HEK293 (cell line): Measurements from ENCODE around the gene ZNF540.

Experiments used
- BCL6B ChIP-seq: fragments of 450-650 bp; formaldehyde crosslinking; IDR thresholded peaks from 2 replicates; pipeline ENCODE4 v1.5.1; 2017; ENCODE audit warnings: missing biosample characterization, missing genetic modification characterization
- HOXD13 ChIP-seq: sonication (generic); formaldehyde crosslinking; IDR thresholded peaks from 2 replicates; pipeline ENCODE4 v1.8.0; 2022; ENCODE audit warnings: missing genetic modification reagents, borderline replicate concordance
- MYNN ChIP-seq: fragments of 450-650 bp; formaldehyde crosslinking; IDR thresholded peaks from 2 replicates; pipeline ENCODE4 v1.5.1; 2016; ENCODE audit warnings: missing biosample characterization, missing genetic modification characterization, borderline replicate concordance
- REPIN1 ChIP-seq: fragments of 450-650 bp; formaldehyde crosslinking; IDR thresholded peaks from 2 replicates; pipeline ENCODE4 v1.5.1; 2017; ENCODE audit warnings: missing biosample characterization, missing genetic modification characterization, low read depth
- ZBTB20 ChIP-seq: fragments of 450-650 bp; formaldehyde crosslinking; IDR thresholded peaks from 2 replicates; pipeline ENCODE4 v1.5.1; 2016; ENCODE audit warnings: missing biosample characterization, missing genetic modification characterization
- ZBTB44 ChIP-seq: fragments of 450-650 bp; IDR thresholded peaks from 2 replicates; pipeline ENCODE4 v1.5.1; 2018; ENCODE audit warnings: missing biosample characterization, mild to moderate bottlenecking, missing genetic modification characterization
- ZIC2 ChIP-seq: fragments of 450-650 bp; formaldehyde crosslinking; IDR thresholded peaks from 2 replicates; pipeline ENCODE4 v1.5.1; 2016; ENCODE audit warnings: missing biosample characterization, missing genetic modification characterization
- ZNF174 ChIP-seq: fragments of 450-650 bp; formaldehyde crosslinking; IDR thresholded peaks from 2 replicates; pipeline ENCODE4 v1.5.0; 2017; ENCODE audit warnings: missing biosample characterization, mild to moderate bottlenecking, missing genetic modification characterization
- ZNF18 ChIP-seq: fragments of 450-650 bp; formaldehyde crosslinking; IDR thresholded peaks from 2 replicates; pipeline ENCODE4 v1.5.1; 2016; ENCODE audit warnings: missing biosample characterization, missing genetic modification characterization
- ZNF239 ChIP-seq: fragments of 450-650 bp; formaldehyde crosslinking; IDR thresholded peaks from 2 replicates; pipeline ENCODE4 v1.5.1; 2016; ENCODE audit warnings: missing biosample characterization, missing genetic modification characterization
- ZNF324 ChIP-seq: fragments of 450-650 bp; formaldehyde crosslinking; IDR thresholded peaks from 2 replicates; pipeline ENCODE4 v1.5.1; 2016; ENCODE audit warnings: missing biosample characterization, missing genetic modification characterization
- ZNF423 ChIP-seq: fragments of 450-650 bp; formaldehyde crosslinking; IDR thresholded peaks from 2 replicates; pipeline ENCODE4 v1.5.1; 2016; ENCODE audit warnings: missing biosample characterization, missing genetic modification characterization
- ZNF426 ChIP-seq: fragments of 450-650 bp; formaldehyde crosslinking; IDR thresholded peaks from 2 replicates; pipeline ENCODE4 v1.5.1; 2017; ENCODE audit warnings: missing biosample characterization, missing genetic modification characterization, mild to moderate bottlenecking, inconsistent platforms, moderate library complexity
- ZNF48 ChIP-seq: fragments of 450-650 bp; formaldehyde crosslinking; IDR thresholded peaks from 2 replicates; pipeline ENCODE4 v1.5.1; 2016; ENCODE audit warnings: missing biosample characterization, missing genetic modification characterization
- ZNF558 ChIP-seq: fragments of 450-650 bp; formaldehyde crosslinking; IDR thresholded peaks from 2 replicates; pipeline ENCODE4 v1.5.1; 2016; ENCODE audit warnings: missing biosample characterization, missing genetic modification characterization
- ZNF560 ChIP-seq: fragments of 450-650 bp; formaldehyde crosslinking; IDR thresholded peaks from 2 replicates; pipeline ENCODE4 v1.5.1; 2017; ENCODE audit warnings: missing biosample characterization, missing genetic modification characterization, borderline replicate concordance
- ZNF626 ChIP-seq: fragments of 450-650 bp; sonication (Bioruptor Pico); formaldehyde crosslinking; IDR thresholded peaks from 2 replicates; pipeline ENCODE4 v1.5.1; 2018; ENCODE audit warnings: missing biosample characterization, missing genetic modification characterization, inconsistent platforms
- ZNF768 ChIP-seq: fragments of 450-650 bp; formaldehyde crosslinking; IDR thresholded peaks from 2 replicates; pipeline ENCODE4 v1.5.1; 2018; ENCODE audit warnings: missing biosample characterization, mild to moderate bottlenecking, missing genetic modification characterization
- ZNF791 ChIP-seq: fragments of 450-650 bp; formaldehyde crosslinking; IDR thresholded peaks from 2 replicates; pipeline ENCODE4 v1.5.1; 2016; ENCODE audit warnings: missing biosample characterization, missing genetic modification characterization
- ZNF792 ChIP-seq: fragments of 450-650 bp; formaldehyde crosslinking; IDR thresholded peaks from 2 replicates; pipeline ENCODE4 v1.5.1; 2016; ENCODE audit warnings: missing biosample characterization, missing genetic modification characterization
- ZSCAN4 ChIP-seq: fragments of 450-650 bp; formaldehyde crosslinking; IDR thresholded peaks from 2 replicates; pipeline ENCODE4 v1.5.1; 2017; ENCODE audit warnings: missing biosample characterization, missing genetic modification characterization
- TF ChIP-seq, protein P1 (sequence below): fragments of 450-650 bp; formaldehyde crosslinking; IDR thresholded peaks from 2 replicates; pipeline ENCODE4 v1.5.1; 2017; ENCODE audit warnings: missing biosample characterization, mild to moderate bottlenecking, missing genetic modification characterization, moderate library complexity
- TF ChIP-seq, protein P2 (sequence below): fragments of 450-650 bp; formaldehyde crosslinking; IDR thresholded peaks from 2 replicates; pipeline ENCODE4 v1.5.1; 2016; ENCODE audit warnings: missing biosample characterization, missing genetic modification characterization
- TF ChIP-seq, protein P3 (sequence below): fragments of 450-650 bp; formaldehyde crosslinking; IDR thresholded peaks from 2 replicates; pipeline ENCODE4 v1.5.1; 2016; ENCODE audit warnings: missing biosample characterization, missing genetic modification characterization
- TF ChIP-seq, protein P4 (sequence below): fragments of 450-650 bp; formaldehyde crosslinking; IDR thresholded peaks from 2 replicates; pipeline ENCODE4 v1.5.1; 2016; ENCODE audit warnings: missing biosample characterization, missing genetic modification characterization

ZNF540 gene

DNA sequence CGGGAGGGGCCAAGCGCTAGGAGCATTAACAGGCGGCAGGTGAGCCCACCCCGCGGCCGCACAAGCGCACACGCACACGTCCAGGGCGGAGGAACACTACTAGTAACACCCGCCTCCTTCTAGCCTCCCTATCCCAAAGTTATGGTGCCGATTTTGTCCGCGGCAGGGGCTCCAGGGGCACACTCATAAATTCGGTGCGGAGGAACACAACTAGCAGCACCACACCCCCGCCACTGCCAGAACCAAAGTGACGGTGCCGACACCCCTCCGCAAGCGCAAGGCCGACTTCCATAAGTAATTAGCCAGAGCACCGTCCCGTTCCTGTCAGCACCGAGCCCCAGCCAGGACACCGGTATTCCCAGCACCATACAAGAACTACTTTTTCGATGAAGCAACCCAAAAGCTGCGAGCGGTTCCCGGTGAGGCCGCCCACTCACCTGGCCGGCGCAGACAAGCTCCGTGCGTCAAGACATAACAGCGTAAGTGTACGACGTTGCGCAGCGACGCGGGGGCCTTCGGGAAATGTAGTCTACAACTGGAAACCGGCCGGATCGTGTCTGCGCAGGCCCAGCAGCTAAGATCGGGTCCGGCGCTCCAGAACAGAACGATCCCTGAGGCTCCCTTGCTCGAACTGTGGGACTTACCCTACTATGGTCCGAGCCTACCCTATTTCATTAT lies at the start of gene ZNF540, which contains the start of gene ZNF571 (continued):
- TF ChIP-seq ZNF426 (tag by site-specific recombination) (no peak), HOXD13 (CRISPR knock-in tag) (no peak; the same call in 1 of the 2 replicates), ZIC2 (peak; percentile 93), ZNF626 (tag by site-specific recombination) (peak; percentile 96; the same call in 1 of the 2 replicates), ZNF423 (tag by site-specific recombination) (peak; percentile 83), ZNF791 (no peak; the same call in 1 of the 2 replicates), ZSCAN4 (tag by site-specific recombination) (peak; percentile 97), ZNF18 (tag by site-specific recombination) (peak; percentile 87), ZNF239 (tag by site-specific recombination) (peak; percentile 24), ZNF558 (tag by site-specific recombination) (peak; percentile 93), ZNF48 (tag by site-specific recombination) (no peak), ZBTB20 (tag by site-specific recombination) (peak; percentile 98), MYNN (tag by site-specific recombination) (peak; percentile 75; the same call in 1 of the 2 replicates), BCL6B (tag by site-specific recombination) (peak; percentile 45; the same call in 1 of the 2 replicates), ZNF324 (tag by site-specific recombination) (peak; percentile 100), ZNF174 (tag by site-specific recombination) (peak; percentile 92), ZNF560 (tag by site-specific recombination) (0 out of 2 replicates have a peak, but pooled peaks have one; percentile 6), ZNF792 (peak; percentile 95), ZNF768 (tag by site-specific recombination) (peak; percentile 36; the same call in 1 of the 2 replicates), REPIN1 (tag by site-specific recombination) (peak; percentile 99), ZBTB44 (tag by site-specific recombination) (no peak; the same call in 1 of the 2 replicates)
- TF ChIP-seq, protein P1, sequence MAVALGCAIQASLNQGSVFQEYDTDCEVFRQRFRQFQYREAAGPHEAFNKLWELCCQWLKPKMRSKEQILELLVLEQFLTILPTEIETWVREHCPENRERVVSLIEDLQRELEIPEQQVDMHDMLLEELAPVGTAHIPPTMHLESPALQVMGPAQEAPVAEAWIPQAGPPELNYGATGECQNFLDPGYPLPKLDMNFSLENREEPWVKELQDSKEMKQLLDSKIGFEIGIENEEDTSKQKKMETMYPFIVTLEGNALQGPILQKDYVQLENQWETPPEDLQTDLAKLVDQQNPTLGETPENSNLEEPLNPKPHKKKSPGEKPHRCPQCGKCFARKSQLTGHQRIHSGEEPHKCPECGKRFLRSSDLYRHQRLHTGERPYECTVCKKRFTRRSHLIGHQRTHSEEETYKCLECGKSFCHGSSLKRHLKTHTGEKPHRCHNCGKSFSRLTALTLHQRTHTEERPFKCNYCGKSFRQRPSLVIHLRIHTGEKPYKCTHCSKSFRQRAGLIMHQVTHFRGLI: peak; percentile 69
- TF ChIP-seq, protein P2, sequence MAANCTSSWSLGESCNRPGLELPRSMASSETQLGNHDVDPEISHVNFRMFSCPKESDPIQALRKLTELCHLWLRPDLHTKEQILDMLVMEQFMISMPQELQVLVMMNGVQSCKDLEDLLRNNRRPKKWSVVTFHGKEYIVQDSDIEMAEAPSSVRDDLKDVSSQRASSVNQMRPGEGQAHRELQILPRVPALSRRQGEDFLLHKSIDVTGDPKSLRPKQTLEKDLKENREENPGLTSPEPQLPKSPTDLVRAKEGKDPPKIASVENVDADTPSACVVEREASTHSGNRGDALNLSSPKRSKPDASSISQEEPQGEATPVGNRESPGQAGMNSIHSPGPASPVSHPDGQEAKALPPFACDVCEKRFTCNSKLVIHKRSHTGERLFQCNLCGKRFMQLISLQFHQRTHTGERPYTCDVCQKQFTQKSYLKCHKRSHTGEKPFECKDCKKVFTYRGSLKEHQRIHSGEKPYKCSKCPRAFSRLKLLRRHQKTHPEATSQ (tag by site-specific recombination): peak; percentile 97
- TF ChIP-seq, protein P3, sequence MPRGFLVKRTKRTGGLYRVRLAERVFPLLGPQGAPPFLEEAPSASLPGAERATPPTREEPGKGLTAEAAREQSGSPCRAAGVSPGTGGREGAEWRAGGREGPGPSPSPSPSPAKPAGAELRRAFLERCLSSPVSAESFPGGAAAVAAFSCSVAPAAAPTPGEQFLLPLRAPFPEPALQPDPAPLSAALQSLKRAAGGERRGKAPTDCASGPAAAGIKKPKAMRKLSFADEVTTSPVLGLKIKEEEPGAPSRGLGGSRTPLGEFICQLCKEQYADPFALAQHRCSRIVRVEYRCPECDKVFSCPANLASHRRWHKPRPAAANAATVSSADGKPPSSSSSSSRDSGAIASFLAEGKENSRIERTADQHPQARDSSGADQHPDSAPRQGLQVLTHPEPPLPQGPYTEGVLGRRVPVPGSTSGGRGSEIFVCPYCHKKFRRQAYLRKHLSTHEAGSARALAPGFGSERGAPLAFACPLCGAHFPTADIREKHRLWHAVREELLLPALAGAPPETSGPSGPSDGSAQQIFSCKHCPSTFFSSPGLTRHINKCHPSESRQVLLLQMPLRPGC (tag by site-specific recombination): peak; percentile 90
- TF ChIP-seq, protein P4, sequence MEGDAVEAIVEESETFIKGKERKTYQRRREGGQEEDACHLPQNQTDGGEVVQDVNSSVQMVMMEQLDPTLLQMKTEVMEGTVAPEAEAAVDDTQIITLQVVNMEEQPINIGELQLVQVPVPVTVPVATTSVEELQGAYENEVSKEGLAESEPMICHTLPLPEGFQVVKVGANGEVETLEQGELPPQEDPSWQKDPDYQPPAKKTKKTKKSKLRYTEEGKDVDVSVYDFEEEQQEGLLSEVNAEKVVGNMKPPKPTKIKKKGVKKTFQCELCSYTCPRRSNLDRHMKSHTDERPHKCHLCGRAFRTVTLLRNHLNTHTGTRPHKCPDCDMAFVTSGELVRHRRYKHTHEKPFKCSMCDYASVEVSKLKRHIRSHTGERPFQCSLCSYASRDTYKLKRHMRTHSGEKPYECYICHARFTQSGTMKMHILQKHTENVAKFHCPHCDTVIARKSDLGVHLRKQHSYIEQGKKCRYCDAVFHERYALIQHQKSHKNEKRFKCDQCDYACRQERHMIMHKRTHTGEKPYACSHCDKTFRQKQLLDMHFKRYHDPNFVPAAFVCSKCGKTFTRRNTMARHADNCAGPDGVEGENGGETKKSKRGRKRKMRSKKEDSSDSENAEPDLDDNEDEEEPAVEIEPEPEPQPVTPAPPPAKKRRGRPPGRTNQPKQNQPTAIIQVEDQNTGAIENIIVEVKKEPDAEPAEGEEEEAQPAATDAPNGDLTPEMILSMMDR (tag by site-specific recombination): peak; percentile 58; the same call in 1 of the 2 replicates
